BE2C (cell line): ENCODE data around the gene TMEM132C.

Experiments used
- DNase-seq: peaks from one replicate; pipeline ENCODE4 v3.0.0-alpha.2; 2020
- H3K27me3 ChIP-seq: fragments of 250-450 bp; sonication (Bioruptor Pico); 2 replicates; pipeline ENCODE4 v1.5.1; 2020; ENCODE audit warnings: mild to moderate bottlenecking
- H3K36me3 ChIP-seq: fragments of 250-450 bp; sonication (Bioruptor Pico); 2 replicates; pipeline ENCODE4 v1.5.1; 2020; ENCODE audit warnings: mild to moderate bottlenecking
- H3K4me1 ChIP-seq: fragments of 250-450 bp; sonication (Bioruptor Pico); 2 replicates; pipeline ENCODE4 v1.5.1; 2020
- H3K4me3 ChIP-seq: 2 replicates; pipeline ENCODE4 v1.5.1; 2011; ENCODE audit warnings: low read depth, low read length
- H3K9me3 ChIP-seq: fragments of 250-450 bp; sonication (Bioruptor Pico); 2 replicates; pipeline ENCODE4 v1.5.1; 2020
- TF ChIP-seq, protein P1 (sequence below): IDR thresholded peaks from 2 replicates; pipeline ENCODE4 v1.5.1; 2012; ENCODE audit warnings: mild to moderate bottlenecking, low read depth, low read length

The TMEM132C gene

GRCh38 chr12:128626808-128627320 lies 359.9 kb downstream of the TMEM132C start:
- DNase-seq: no peak
- Histone ChIP-seq H3K36me3 (no peaks in the 10 kb centered on the region), H3K4me1 (no peaks in the 10 kb centered on the region), H3K4me3 (no peak overlapping the region), H3K27me3 (no peaks in the 10 kb centered on the region), H3K9me3 (no peaks in the 10 kb centered on the region)
- TF ChIP-seq, protein P1, sequence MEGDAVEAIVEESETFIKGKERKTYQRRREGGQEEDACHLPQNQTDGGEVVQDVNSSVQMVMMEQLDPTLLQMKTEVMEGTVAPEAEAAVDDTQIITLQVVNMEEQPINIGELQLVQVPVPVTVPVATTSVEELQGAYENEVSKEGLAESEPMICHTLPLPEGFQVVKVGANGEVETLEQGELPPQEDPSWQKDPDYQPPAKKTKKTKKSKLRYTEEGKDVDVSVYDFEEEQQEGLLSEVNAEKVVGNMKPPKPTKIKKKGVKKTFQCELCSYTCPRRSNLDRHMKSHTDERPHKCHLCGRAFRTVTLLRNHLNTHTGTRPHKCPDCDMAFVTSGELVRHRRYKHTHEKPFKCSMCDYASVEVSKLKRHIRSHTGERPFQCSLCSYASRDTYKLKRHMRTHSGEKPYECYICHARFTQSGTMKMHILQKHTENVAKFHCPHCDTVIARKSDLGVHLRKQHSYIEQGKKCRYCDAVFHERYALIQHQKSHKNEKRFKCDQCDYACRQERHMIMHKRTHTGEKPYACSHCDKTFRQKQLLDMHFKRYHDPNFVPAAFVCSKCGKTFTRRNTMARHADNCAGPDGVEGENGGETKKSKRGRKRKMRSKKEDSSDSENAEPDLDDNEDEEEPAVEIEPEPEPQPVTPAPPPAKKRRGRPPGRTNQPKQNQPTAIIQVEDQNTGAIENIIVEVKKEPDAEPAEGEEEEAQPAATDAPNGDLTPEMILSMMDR: no peak

GRCh38 chr12:128627659-128628058 lies 360.7 kb downstream of the TMEM132C start:
- Histone ChIP-seq H3K36me3 (no peaks in the 10 kb centered on the region), H3K9me3 (no peaks in the 10 kb centered on the region), H3K4me1 (no peaks in the 10 kb centered on the region), H3K4me3 (no peak overlapping the region), H3K27me3 (no peaks in the 10 kb centered on the region)
- no peak for DNase-seq
- TF ChIP-seq, protein P1: no peak

DNA sequence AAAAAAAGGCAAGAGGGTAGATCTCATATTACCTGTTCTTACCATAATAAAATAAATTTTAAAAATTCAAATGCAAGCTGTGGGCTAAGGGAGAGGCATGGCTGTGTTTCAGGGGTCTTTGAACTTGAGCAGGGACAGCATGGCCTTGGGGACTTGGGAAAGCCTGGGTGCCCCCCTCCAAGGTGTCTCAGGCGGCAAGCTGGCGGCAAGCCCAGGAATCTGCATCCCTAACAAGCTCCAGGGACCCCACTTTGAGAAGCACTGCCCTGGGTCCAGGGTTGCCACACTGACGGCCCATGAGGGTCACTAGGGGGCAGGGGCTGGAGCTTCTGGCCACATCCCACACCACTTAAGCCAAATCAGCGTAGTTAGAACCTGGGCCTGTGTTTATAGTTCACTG lies 363.0 kb downstream of the TMEM132C start:
- TF ChIP-seq, protein P1: no peak
- Histone ChIP-seq H3K4me1 (no peaks in the 10 kb centered on the region), H3K9me3 (no peaks in the 10 kb centered on the region), H3K4me3 (no peak overlapping the region), H3K27me3 (no peaks in the 10 kb centered on the region), H3K36me3 (no peaks in the 10 kb centered on the region)
- DNase-seq: no peak

DNA sequence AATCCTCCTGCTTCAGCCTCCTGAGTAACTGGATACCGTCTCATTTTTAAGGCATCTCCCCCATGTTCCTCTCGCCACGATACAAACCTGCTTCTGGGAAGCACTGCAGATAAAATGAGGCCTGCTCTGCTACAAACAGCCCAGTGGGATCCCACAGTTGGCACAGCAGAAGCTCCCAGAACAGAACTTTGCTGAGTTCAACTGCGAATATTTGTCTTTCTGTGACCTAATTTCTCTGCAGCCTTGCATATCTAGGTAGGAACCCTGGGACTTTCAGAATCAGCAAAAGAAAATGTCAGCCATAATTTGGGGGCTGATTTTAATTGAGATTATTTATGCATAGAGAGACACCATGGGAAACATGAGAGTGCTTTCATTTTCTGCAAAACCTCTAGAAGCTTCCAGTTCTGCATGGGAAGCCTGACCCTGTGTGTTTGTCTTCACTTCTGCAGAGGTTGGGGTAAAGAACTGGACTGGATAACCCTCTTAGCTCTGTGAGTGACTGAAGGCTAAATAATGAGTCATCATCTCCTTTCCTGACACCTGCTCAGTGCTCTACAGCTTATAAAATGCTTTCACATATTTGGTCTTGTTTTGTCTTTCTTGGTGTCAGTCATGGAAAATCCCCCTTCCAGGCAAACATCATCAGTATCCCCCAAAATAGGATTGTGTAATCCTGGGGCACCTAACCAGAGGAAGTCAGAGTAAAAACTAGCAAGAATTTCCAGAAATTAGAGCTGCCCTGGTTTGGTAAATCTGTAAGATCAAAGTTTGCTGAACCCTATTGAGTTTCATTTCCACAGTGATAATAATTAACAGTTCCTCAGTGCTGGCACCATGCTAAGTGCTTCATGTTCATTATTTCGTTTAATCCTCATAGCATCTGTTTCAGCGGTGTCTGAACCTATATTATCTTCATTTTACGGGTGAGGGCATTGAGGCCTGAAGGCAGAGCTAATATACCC lies 371.0 kb downstream of the TMEM132C start:
- Histone ChIP-seq H3K4me1 (no peaks in the 10 kb centered on the region), H3K9me3 (no peaks in the 10 kb centered on the region), H3K36me3 (no peaks in the 10 kb centered on the region), H3K4me3 (no peak overlapping the region), H3K27me3 (no peaks in the 10 kb centered on the region)
- TF ChIP-seq, protein P1: no peak
- DNase-seq: no peak

DNA sequence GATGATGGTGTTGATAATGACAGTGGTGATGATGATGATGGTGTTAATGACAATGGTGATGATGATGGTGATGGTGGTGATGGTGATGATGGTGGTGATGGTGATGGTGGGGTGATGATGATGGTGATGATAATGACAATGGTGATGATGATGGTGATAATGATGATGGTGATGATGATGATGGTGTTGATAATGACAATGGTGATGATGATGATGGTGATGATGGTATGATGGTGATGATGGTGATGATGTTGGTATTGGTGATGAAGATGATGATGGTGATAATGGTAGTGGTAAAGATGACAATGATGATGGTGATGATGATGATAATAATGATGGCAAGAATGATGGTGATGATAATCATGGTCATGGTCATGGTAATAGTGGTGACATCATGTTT lies 372.1 kb downstream of the TMEM132C start:
- TF ChIP-seq, protein P1: no peak
- H3K4me3 ChIP-seq: no peak overlapping the region
- no peaks in the 10 kb centered on the region for H3K27me3 ChIP-seq
- no peaks in the 10 kb centered on the region for H3K36me3 ChIP-seq
- DNase-seq: no peak
- H3K4me1 ChIP-seq: no peaks in the 10 kb centered on the region
- H3K9me3 ChIP-seq: no peaks in the 10 kb centered on the region

- H3K4me3 ChIP-seq: no peak overlapping the region
- H3K4me1 ChIP-seq: no peaks in the 10 kb centered on the region
- no peaks in the 10 kb centered on the region for H3K36me3 ChIP-seq
- no peak for DNase-seq
- TF ChIP-seq, protein P1: no peak
- no peaks in the 10 kb centered on the region for H3K9me3 ChIP-seq
- no peaks in the 10 kb centered on the region for H3K27me3 ChIP-seq
Observed at GRCh38 chr12:128643155-128643554, 376.2 kb downstream of the TMEM132C start.
